ENCODE data around the gene RASGRP1.

RASGRP1 gene

GRCh38 chr15:38530113-38530512, 34.5 kb downstream of the RASGRP1 start:
- no peak overlapping the region for H3K27ac ChIP-seq
- TF ChIP-seq CTCF (IDR thresholded peaks at IDR 0.05) (no peak), ZFX (IDR thresholded peaks at IDR 0.05; ENCODE audit: borderline replicate concordance) (no peak)

- no peak for TF ChIP-seq CTCF (IDR thresholded peaks at IDR 0.05)
- no peak for TF ChIP-seq ZFX (IDR thresholded peaks at IDR 0.05; ENCODE audit: borderline replicate concordance)
- no peak overlapping the region for H3K27ac ChIP-seq
Observed at GRCh38 chr15:38528294-38528693, 36.3 kb downstream of the RASGRP1 start.

- TF ChIP-seq ZFX (IDR thresholded peaks at IDR 0.05; ENCODE audit: borderline replicate concordance) (no peak), CTCF (IDR thresholded peaks at IDR 0.05) (no peak)
- no peak overlapping the region for H3K27ac ChIP-seq
Observed at GRCh38 chr15:38526158-38526557, 38.5 kb downstream of the RASGRP1 start.

- H3K27ac ChIP-seq, result no peak overlapping the region
- TF ChIP-seq ZFX (IDR thresholded peaks at IDR 0.05; ENCODE audit: borderline replicate concordance) (no peak), CTCF (IDR thresholded peaks at IDR 0.05) (no peak)
Observed at GRCh38 chr15:38525489-38525888, 39.1 kb downstream of the RASGRP1 start.

- TF ChIP-seq CTCF (IDR thresholded peaks at IDR 0.05) (no peak), ZFX (IDR thresholded peaks at IDR 0.05; ENCODE audit: borderline replicate concordance) (no peak)
- H3K27ac ChIP-seq, result no peak overlapping the region
Observed at GRCh38 chr15:38524156-38524555, 40.5 kb downstream of the RASGRP1 start.

GRCh38 chr15:38522922-38523321, 41.7 kb downstream of the RASGRP1 start:
- TF ChIP-seq ZFX (IDR thresholded peaks at IDR 0.05; ENCODE audit: borderline replicate concordance), result no peak
- no peak for TF ChIP-seq CTCF (IDR thresholded peaks at IDR 0.05)
- H3K27ac ChIP-seq, result no peak overlapping the region

- H3K27ac ChIP-seq, result no peak overlapping the region
- TF ChIP-seq CTCF (IDR thresholded peaks at IDR 0.05) (no peak), ZFX (IDR thresholded peaks at IDR 0.05; ENCODE audit: borderline replicate concordance) (no peak)
Observed at GRCh38 chr15:38521316-38521715, 43.3 kb downstream of the RASGRP1 start.

Data from 22Rv1 (cell line).